Astrocyte of the cerebellum (primary cell): ENCODE measurements around the gene OR13C5.

Experiments used
- DNase-seq: peaks from one replicate; pipeline ENCODE4 v3.0.0-alpha.2; 2011; ENCODE audit warnings: low read depth
- H3K4me3 ChIP-seq: 2 replicates; pipeline ENCODE4 v1.5.1; 2011; ENCODE audit warnings: mild to moderate bottlenecking, low read depth, low read length, moderate library complexity
- in situ Hi-C: cut with HindIII; loops from 2 replicates; pipeline ENCODE4 v1.10.0; 2017; ENCODE audit warnings: low sequenced_read_pairs
- TF ChIP-seq, protein P1 (sequence below): IDR thresholded peaks from 2 replicates; pipeline ENCODE4 v1.5.1; 2012; ENCODE audit warnings: low read length, low read depth, moderate library complexity, mild to moderate bottlenecking; ENCODE audit errors: missing control alignments

The OR13C5 gene

DNA sequence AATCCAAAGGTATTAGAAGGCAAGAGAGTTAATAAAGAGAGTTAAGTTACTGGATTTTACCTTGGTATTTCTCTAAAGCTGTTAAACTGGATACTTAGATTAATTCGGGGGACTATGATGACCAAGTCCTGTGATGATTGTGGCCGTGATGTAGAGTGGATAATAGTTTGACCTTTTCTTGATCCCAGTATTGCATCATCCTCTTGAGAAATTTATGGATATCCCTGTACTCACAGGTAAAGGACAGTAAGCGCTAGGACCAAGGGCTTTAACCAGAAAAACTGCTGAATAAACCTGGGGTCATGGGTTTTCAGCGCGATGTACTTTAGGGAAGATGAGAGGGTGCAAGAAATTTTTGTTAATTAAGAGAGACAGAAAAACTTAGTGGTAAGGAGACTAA is 21.9 kb downstream of the OR13C5 start:
- in situ Hi-C loops = no loop called here
- DNase-seq = no peak
- H3K4me3 ChIP-seq = no peak overlapping the region
- TF ChIP-seq, protein P1, sequence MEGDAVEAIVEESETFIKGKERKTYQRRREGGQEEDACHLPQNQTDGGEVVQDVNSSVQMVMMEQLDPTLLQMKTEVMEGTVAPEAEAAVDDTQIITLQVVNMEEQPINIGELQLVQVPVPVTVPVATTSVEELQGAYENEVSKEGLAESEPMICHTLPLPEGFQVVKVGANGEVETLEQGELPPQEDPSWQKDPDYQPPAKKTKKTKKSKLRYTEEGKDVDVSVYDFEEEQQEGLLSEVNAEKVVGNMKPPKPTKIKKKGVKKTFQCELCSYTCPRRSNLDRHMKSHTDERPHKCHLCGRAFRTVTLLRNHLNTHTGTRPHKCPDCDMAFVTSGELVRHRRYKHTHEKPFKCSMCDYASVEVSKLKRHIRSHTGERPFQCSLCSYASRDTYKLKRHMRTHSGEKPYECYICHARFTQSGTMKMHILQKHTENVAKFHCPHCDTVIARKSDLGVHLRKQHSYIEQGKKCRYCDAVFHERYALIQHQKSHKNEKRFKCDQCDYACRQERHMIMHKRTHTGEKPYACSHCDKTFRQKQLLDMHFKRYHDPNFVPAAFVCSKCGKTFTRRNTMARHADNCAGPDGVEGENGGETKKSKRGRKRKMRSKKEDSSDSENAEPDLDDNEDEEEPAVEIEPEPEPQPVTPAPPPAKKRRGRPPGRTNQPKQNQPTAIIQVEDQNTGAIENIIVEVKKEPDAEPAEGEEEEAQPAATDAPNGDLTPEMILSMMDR = no peak

- H3K4me3 ChIP-seq = no peak overlapping the region
- TF ChIP-seq, protein P1 = no peak
- DNase-seq = no peak
- in situ Hi-C loops = no loop called here
Observed at GRCh38 chr9:104575456-104575855, 23.8 kb downstream of the OR13C5 start.

GRCh38 chr9:104572612-104573011 is 26.6 kb downstream of the OR13C5 start:
- no peak overlapping the region for H3K4me3 ChIP-seq
- in situ Hi-C loops = no loop called here
- TF ChIP-seq, protein P1 = no peak
- DNase-seq = no peak

DNA sequence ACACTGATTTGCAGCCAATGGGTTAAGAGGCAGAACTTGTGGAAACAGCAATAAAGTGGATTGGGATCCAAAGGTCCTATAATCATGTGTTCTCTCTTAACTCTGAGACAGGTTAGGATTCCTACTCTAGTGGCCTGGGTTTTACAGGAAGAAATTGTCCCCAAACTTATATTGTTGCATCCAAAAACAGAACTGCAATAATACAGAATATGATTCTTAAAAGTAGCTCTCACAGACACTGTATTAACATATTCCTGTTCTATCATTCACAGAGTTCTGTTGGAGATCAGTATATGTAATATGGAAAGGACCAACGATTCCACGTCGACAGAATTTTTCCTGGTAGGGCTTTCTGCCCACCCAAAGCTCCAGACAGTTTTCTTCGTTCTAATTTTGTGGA is 30.3 kb downstream of the OR13C5 start, which contains the start of gene OR13C8:
Gene OR13C8 (plus strand): TSS at position 301 of the 400 bp plus-strand sequence. CDS start 0 bp downstream, at position 301.
- H3K4me3 ChIP-seq = no peak within 1 kb of the TSS
- no peak for DNase-seq
- in situ Hi-C loops = no loop called here
- TF ChIP-seq, protein P1 = no peak

DNA sequence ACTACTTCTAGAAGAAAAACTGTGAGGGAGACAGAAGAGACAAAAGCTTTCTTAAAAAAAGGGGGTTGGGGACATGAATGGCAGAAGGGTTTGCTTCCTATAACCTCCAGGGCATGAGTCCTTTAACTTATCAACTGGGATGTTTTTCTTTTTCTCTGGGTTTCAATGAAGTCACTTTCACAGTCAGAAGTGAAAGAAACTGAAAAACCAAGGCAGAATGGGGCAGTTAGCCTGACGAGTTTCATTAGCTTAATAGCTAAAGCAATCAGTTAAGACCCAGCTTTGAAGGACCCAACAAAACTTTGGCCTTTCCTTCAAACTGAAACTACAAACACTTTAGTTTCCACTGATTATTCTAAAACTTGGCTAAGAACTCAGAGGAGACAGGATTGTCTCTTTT is 34.9 kb downstream of the OR13C5 start:
- in situ Hi-C loops = no loop called here

GRCh38 chr9:104556830-104557634 is 42.2 kb downstream of the OR13C5 start:
- TF ChIP-seq, protein P1 = no peak
- no peak overlapping the region for H3K4me3 ChIP-seq
- no peak for DNase-seq
- in situ Hi-C loops = no loop called here

More for the DNA sequence above, 34.9 kb downstream of the OR13C5 start:
- DNase-seq = no peak
- H3K4me3 ChIP-seq = no peak overlapping the region
- TF ChIP-seq, protein P1 = no peak
